Gastrocnemius medialis (tissue), 4 donors: Measurements from ENCODE around the gene TMEM62. TPM values are rescaled to one million over a fixed set of nuclear protein-coding genes. Genes with fewer than 3 reads are reported as not detected.
"Not testable (repeated sequence)": the region's sequence is repeated elsewhere in the genome, so short reads cannot be mapped to it uniquely, and the experiment has no call there.

Experiments
- ATAC-seq, 2 donors: fragments of 150-250 bp; one replicate each; pipeline ENCODE4 v1.9.1; 2016
- DNase-seq, 2 donors: peaks; one replicate each; pipeline ENCODE4 v3.0.0-alpha.2; 2019
- H3K27ac ChIP-seq, 4 donors: fragments of 200-600 bp; sonication (generic); 1 replicate in 1 of 4; 2 replicates in 3 of 4; pipeline ENCODE4 v1.5.1; 2016 to 2018; ENCODE audit warnings: mild to moderate bottlenecking in 2 of 4, moderate library complexity in 1 of 4
- H3K27me3 ChIP-seq, 3 donors: fragments of 200-600 bp; sonication (generic) in 2 of 3; 1 replicate in 1 of 3; 2 replicates in 2 of 3; pipeline versions ENCODE4 v1.5.1 to v1.6.0; 2016 to 2019; ENCODE audit warnings: mild to moderate bottlenecking in 1 of 3, moderate library complexity in 1 of 3
- H3K36me3 ChIP-seq, 2 donors: fragments of 200-600 bp; sonication (generic) in 1 of 2; one replicate each; pipeline ENCODE4 v1.5.1; 2017 to 2018
- H3K4me1 ChIP-seq, 2 donors: fragments of 200-600 bp; sonication (generic) in 1 of 2; one replicate each; pipeline ENCODE4 v1.5.1; 2016 to 2017; ENCODE audit warnings: mild to moderate bottlenecking in 2 of 2
- H3K4me3 ChIP-seq, 4 donors: fragments of 200-600 bp; sonication (generic) in 3 of 4; 1 replicate in 1 of 4; 2 replicates in 3 of 4; pipeline ENCODE4 v1.5.1; 2016 to 2019; ENCODE audit warnings: mild to moderate bottlenecking in 2 of 4
- H3K9me3 ChIP-seq, 3 donors: fragments of 200-600 bp; sonication (generic) in 2 of 3; 1 replicate in 1 of 3; 2 replicates in 2 of 3; pipeline ENCODE4 v1.5.1; 2016 to 2019
- POLR2A ChIP-seq, 2 donors: fragments of 450-650 bp; IDR thresholded peaks; one replicate each; pipeline ENCODE4 v1.6.1; 2017; ENCODE audit warnings: antibody characterized with exemption in 2 of 2, mild to moderate bottlenecking in 2 of 2, moderate library complexity in 2 of 2
- in situ Hi-C, 4 donors: fragments of 200-750 bp; cut with MboI; loops; one replicate each; pipeline versions ENCODE4 v1.15.0 to v1.8.0; 2017; ENCODE audit warnings: low sequenced_read_pairs in 4 of 4
- intact Hi-C: fragments of 100-400 bp; cut with DNase I; formaldehyde crosslinking; loops from one replicate; pipeline ENCODE4 v1.15.1; 2023; ENCODE audit warnings: low total_unique reads
- total RNA-seq, 4 donors: library from RNA; depleted of rRNA; stranded (reverse); fragments of >200 nt; gene quantifications; one replicate each; pipeline versions ENCODE4 v1.1.0 to v1.2.3, GENCODE V29; 2016
- TF ChIP-seq, protein P1 (sequence below), 5 experiments: fragments of 450-650 bp in 3 of 5; fragments of 200-600 bp in 2 of 5; sonication (generic) in 2 of 5; IDR thresholded peaks in 4 of 5; conservative IDR thresholded peaks in 1 of 5; 1 replicate in 4 of 5; 2 replicates in 1 of 5; pipeline ENCODE4 v1.5.1; 2016 to 2019; ENCODE audit warnings: antibody characterized with exemption in 5 of 5, mild to moderate bottlenecking in 3 of 5, moderate library complexity in 3 of 5

Gene TMEM62
- total RNA-seq, 4 donors from 2014 or later: 13.1 to 16.7 (median 16.3) TPM

GRCh38 chr15:43194795-43195194 is 61.4 kb downstream of the TMEM62 start:
- TF ChIP-seq, protein P1, sequence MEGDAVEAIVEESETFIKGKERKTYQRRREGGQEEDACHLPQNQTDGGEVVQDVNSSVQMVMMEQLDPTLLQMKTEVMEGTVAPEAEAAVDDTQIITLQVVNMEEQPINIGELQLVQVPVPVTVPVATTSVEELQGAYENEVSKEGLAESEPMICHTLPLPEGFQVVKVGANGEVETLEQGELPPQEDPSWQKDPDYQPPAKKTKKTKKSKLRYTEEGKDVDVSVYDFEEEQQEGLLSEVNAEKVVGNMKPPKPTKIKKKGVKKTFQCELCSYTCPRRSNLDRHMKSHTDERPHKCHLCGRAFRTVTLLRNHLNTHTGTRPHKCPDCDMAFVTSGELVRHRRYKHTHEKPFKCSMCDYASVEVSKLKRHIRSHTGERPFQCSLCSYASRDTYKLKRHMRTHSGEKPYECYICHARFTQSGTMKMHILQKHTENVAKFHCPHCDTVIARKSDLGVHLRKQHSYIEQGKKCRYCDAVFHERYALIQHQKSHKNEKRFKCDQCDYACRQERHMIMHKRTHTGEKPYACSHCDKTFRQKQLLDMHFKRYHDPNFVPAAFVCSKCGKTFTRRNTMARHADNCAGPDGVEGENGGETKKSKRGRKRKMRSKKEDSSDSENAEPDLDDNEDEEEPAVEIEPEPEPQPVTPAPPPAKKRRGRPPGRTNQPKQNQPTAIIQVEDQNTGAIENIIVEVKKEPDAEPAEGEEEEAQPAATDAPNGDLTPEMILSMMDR (IDR thresholded peaks at IDR 0.05 in 4 of 5, conservative IDR thresholded peaks at IDR 0.05 in 1 of 5): no peak
- no peak for TF ChIP-seq POLR2A (IDR thresholded peaks at IDR 0.05)
- H3K27ac ChIP-seq: peak overlapping the region; percentile 67 to 80 (median 70)
- no peaks in the 10 kb centered on the region for H3K9me3 ChIP-seq
- peaks cover 37 to 41% of the 10 kb centered on the region in 2 donors for H3K4me1 ChIP-seq
- no peak overlapping the region for H3K4me3 ChIP-seq
- in situ Hi-C loops (no loop called here), intact Hi-C loops (no loop called here)
- H3K36me3 ChIP-seq: peaks cover 0 to 54% of the 10 kb centered on the region in 2 donors
- DNase-seq (no peak), ATAC-seq (peak; percentile 59 to 90)
- H3K27me3 ChIP-seq: no peaks in the 10 kb centered on the region

DNA sequence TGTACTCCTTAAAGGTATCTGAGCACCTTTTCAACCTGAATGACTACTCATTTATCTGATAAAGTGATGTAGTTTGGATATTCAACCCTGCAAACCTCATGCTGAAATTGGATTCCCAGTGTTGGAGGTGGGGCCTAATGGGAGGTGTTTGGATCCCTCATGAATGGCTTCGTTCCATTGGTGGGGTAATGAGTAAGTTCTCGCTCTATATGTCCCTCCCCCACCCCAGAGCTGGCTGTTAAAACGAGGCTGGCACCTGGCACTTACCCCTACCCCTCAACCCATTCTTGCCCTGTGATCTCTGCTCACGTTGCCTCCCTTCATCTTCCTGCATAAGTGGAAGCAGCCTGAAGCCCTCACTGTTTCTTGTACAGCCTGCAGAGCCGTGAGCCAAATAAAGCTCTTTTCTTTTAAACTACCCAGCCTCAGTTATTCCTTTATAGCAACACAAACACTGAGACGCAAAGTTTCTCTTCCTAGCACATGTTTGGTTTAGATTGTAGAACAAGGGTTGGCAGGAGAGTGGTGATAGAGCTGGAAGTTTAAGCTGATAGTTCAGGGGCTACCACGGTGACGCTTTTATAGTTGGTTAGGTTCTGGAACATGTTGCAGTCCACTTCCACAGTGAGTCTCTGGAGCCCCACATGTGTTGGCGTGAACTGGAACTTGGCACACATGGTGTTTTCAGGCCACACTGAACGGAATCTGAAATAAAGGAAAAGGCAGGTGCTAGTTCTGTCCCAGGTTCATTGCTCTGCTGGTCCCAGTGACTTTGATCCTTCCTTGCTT is 63.6 kb downstream of the TMEM62 start:
- H3K4me1 ChIP-seq: peaks cover 32% of the 10 kb centered on the region in 2 donors
- no peaks in the 10 kb centered on the region for H3K27me3 ChIP-seq
- DNase-seq: no peak
- H3K36me3 ChIP-seq: peaks cover 0 to 33% of the 10 kb centered on the region in 2 donors
- intact Hi-C loops (no loop called here), in situ Hi-C loops (no loop called here)
- TF ChIP-seq, protein P1 (IDR thresholded peaks at IDR 0.05 in 4 of 5, conservative IDR thresholded peaks at IDR 0.05 in 1 of 5): no peak
- TF ChIP-seq POLR2A (IDR thresholded peaks at IDR 0.05): no peak
- H3K9me3 ChIP-seq: no peaks in the 10 kb centered on the region
- H3K4me3 ChIP-seq: no peak overlapping the region
- H3K27ac ChIP-seq: peak overlapping the region in 1 of 4 donors; percentile 39
- no peak for ATAC-seq

GRCh38 chr15:43197773-43198172 is 64.4 kb downstream of the TMEM62 start:
- Histone ChIP-seq H3K27ac (peak overlapping the region in 1 of 4 donors; percentile 39), H3K36me3 (peaks cover 0 to 25% of the 10 kb centered on the region in 2 donors), H3K4me1 (peaks cover 32% of the 10 kb centered on the region in 2 donors)
- DNase-seq, H3K27me3 ChIP-seq, H3K4me3 ChIP-seq, in situ Hi-C loops, ATAC-seq, intact Hi-C loops, H3K9me3 ChIP-seq: not testable (repeated sequence)

DNA sequence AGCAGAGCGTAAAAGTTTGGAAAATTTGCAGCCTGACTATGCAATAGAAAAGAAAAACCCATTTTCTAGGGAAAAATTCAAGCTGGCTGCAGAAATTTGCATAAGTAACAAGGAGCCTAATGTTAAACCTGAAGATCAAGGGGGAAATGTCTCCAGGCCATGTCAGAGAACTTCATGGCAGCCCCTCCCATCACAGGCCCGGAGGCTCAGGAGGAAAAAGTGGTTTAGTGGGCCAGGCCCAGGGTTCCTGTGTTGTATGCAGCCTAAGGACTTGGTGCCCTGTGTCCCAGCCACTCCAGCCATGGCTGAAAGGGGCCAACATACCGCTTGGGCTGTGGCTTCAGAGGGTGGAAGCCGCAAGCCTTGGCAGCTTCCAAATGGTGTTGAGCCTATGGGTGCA is 65.2 kb downstream of the TMEM62 start:
- H3K27me3 ChIP-seq, H3K27ac ChIP-seq, ATAC-seq, in situ Hi-C loops, H3K4me3 ChIP-seq, intact Hi-C loops, DNase-seq, H3K9me3 ChIP-seq: not testable (repeated sequence)
- Histone ChIP-seq H3K4me1 (peaks cover 30 to 32% of the 10 kb centered on the region in 2 donors), H3K36me3 (peaks cover 0 to 17% of the 10 kb centered on the region in 2 donors)

- no peak overlapping the region for H3K27ac ChIP-seq
- ATAC-seq (no peak), DNase-seq (no peak)
- no peaks in the 10 kb centered on the region for H3K27me3 ChIP-seq
- intact Hi-C loops (no loop called here), in situ Hi-C loops (no loop called here)
- H3K4me3 ChIP-seq: no peak overlapping the region
- TF ChIP-seq, protein P1 (IDR thresholded peaks at IDR 0.05 in 4 of 5, conservative IDR thresholded peaks at IDR 0.05 in 1 of 5): no peak
- no peak for TF ChIP-seq POLR2A (IDR thresholded peaks at IDR 0.05)
- peaks cover 0 to 14% of the 10 kb centered on the region in 2 donors for H3K36me3 ChIP-seq
- no peaks in the 10 kb centered on the region for H3K9me3 ChIP-seq
- H3K4me1 ChIP-seq: peaks cover 29 to 32% of the 10 kb centered on the region in 2 donors
Observed at GRCh38 chr15:43198992-43199391, 65.6 kb downstream of the TMEM62 start.
